Measurements from ENCODE around the gene ZNF275.
"Not testable (repeated sequence)": the region's sequence is repeated elsewhere in the genome, so short reads cannot be mapped to it uniquely, and the experiment has no call there.

Gene ZNF275

GRCh38 chrX:153382563-153383482, 48.9 kb downstream of the ZNF275 start:
- Histone ChIP-seq H3K36me3 (no peaks in the 10 kb centered on the region), H3K9me3 (ENCODE audit: severe bottlenecking) (peaks cover 7% of the 10 kb centered on the region), H3K27ac (no peak overlapping the region), H3K4me3 (ENCODE audit: low read depth, low read length) (no peak overlapping the region), H3K27me3 (ENCODE audit: insufficient read depth, low read depth, severe bottlenecking) (peaks cover 16% of the 10 kb centered on the region)
- TF ChIP-seq, protein P1, sequence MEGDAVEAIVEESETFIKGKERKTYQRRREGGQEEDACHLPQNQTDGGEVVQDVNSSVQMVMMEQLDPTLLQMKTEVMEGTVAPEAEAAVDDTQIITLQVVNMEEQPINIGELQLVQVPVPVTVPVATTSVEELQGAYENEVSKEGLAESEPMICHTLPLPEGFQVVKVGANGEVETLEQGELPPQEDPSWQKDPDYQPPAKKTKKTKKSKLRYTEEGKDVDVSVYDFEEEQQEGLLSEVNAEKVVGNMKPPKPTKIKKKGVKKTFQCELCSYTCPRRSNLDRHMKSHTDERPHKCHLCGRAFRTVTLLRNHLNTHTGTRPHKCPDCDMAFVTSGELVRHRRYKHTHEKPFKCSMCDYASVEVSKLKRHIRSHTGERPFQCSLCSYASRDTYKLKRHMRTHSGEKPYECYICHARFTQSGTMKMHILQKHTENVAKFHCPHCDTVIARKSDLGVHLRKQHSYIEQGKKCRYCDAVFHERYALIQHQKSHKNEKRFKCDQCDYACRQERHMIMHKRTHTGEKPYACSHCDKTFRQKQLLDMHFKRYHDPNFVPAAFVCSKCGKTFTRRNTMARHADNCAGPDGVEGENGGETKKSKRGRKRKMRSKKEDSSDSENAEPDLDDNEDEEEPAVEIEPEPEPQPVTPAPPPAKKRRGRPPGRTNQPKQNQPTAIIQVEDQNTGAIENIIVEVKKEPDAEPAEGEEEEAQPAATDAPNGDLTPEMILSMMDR (IDR thresholded peaks at IDR 0.05; ENCODE audit: low read depth, low read length) = no peak
- no peak for DNase-seq

DNA sequence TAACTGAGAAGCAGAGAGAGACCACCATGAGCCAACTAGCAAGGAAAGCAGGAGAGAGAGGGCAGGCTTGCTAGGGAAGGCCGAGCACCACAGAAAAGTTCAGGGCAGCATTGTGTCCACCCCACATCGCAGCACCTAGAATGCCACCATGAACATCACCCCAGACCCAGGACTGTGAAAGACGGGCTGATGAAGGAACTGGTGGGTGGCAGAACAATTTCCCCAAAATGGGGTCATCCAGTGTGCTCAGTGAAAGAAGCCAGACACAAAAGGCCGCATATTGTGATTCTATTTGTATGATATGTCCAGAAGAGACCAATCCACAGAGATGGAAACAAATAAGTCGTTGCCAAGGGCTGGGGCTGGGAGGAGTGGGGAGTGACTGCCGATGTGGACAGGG, 50.4 kb downstream of the ZNF275 start:
- Histone ChIP-seq H3K9me3 (ENCODE audit: severe bottlenecking) (peaks cover 7% of the 10 kb centered on the region), H3K27ac (no peak overlapping the region), H3K27me3 (ENCODE audit: insufficient read depth, low read depth, severe bottlenecking) (peaks cover 23% of the 10 kb centered on the region), H3K36me3 (no peaks in the 10 kb centered on the region), H3K4me3 (ENCODE audit: low read depth, low read length) (no peak overlapping the region)
- TF ChIP-seq, protein P1 (IDR thresholded peaks at IDR 0.05; ENCODE audit: low read depth, low read length) = no peak
- DNase-seq = no peak

- DNase-seq; H3K36me3 ChIP-seq; H3K9me3 ChIP-seq (ENCODE audit: severe bottlenecking); H3K4me3 ChIP-seq (ENCODE audit: low read depth, low read length); H3K27ac ChIP-seq: not testable (repeated sequence)
- H3K27me3 ChIP-seq (ENCODE audit: insufficient read depth, low read depth, severe bottlenecking) = peaks cover 23% of the 10 kb centered on the region
These were observed 51.0 kb downstream of the ZNF275 start for GRCh38 chrX:153384973-153385372.

DNA sequence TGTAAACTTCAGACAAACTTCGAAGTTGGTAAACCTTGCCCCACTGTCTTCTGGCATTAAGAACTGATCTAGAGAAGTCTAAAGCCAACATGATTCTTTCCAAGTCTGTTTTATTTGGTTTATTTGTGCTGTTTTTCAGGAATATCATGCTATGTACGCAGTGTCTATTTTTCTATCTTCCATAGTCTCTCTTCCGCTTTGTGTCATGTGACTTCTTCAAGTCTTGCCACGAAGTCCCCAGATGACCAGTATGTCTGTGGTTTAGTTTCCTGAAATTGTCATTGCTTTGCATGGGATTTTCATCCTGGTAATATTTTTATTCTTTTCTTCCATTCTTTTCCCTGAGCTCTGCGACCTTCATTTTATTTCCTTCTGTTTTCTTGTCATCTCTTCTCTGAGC, 52.1 kb downstream of the ZNF275 start:
- no peaks in the 10 kb centered on the region for H3K36me3 ChIP-seq
- peaks cover 7% of the 10 kb centered on the region for H3K9me3 ChIP-seq (ENCODE audit: severe bottlenecking)
- H3K27me3 ChIP-seq (ENCODE audit: insufficient read depth, low read depth, severe bottlenecking) = peaks cover 19% of the 10 kb centered on the region

GRCh38 chrX:153387345-153387744, 53.4 kb downstream of the ZNF275 start:
- TF ChIP-seq, protein P1 (IDR thresholded peaks at IDR 0.05; ENCODE audit: low read depth, low read length) = no peak
- H3K36me3 ChIP-seq = no peaks in the 10 kb centered on the region
- peaks cover 18% of the 10 kb centered on the region for H3K27me3 ChIP-seq (ENCODE audit: insufficient read depth, low read depth, severe bottlenecking)
- no peak overlapping the region for H3K4me3 ChIP-seq (ENCODE audit: low read depth, low read length)
- peaks cover 11% of the 10 kb centered on the region for H3K9me3 ChIP-seq (ENCODE audit: severe bottlenecking)
- no peak for DNase-seq
- no peak overlapping the region for H3K27ac ChIP-seq

More for the DNA sequence above, 52.1 kb downstream of the ZNF275 start:
- DNase-seq = no peak
- no peak overlapping the region for H3K27ac ChIP-seq
- TF ChIP-seq, protein P1 (IDR thresholded peaks at IDR 0.05; ENCODE audit: low read depth, low read length) = no peak
- no peak overlapping the region for H3K4me3 ChIP-seq (ENCODE audit: low read depth, low read length)

DNA sequence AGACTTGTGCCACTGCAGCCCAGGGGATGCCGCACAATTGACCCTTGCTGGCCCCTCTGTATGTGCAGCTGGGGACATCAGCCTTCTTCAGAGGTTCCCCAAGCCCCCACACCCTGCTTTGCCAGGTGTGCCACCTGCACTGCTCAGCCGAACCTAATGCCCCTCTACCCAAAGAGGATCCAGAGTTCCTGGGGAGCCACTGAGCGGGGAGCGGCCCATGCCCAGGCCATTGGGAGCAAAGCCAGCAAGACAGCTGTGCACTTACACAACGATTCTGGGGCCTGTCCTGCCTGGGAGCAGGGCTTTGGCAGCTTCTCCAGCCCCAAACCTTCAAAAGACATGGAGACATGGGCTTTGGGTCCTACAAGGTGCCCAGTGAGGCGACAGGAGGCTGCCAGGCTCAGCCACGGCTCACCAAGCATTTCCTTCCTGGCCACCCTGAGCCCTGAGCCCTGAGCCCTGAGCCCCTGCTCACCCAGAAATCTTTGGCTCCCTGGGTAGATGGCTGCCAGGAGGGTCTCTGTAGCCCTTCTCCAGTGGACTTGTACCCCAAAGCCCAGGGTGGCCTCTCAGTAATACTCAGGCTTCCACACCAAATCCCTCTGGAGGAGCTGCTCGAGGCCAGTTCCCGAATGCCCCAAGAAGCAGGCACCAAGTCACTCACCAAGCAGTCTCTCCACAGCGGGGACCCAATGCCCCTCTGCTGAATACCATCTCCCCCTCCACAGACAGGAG, 54.2 kb downstream of the ZNF275 start:
- Histone ChIP-seq H3K27me3 (ENCODE audit: insufficient read depth, low read depth, severe bottlenecking) (peaks cover 26% of the 10 kb centered on the region), H3K9me3 (ENCODE audit: severe bottlenecking) (peaks cover 7% of the 10 kb centered on the region), H3K36me3 (no peaks in the 10 kb centered on the region), H3K27ac (no peak overlapping the region), H3K4me3 (ENCODE audit: low read depth, low read length) (no peak overlapping the region)
- DNase-seq = no peak
- TF ChIP-seq, protein P1 (IDR thresholded peaks at IDR 0.05; ENCODE audit: low read depth, low read length) = no peak

All from WERI-Rb-1 (cell line).